ENCODE measurements around the gene ROS1.

Gene ROS1

GRCh38 chr6:117309069-117309468 lies 116.7 kb downstream of the ROS1 start:
- no peaks in the 10 kb centered on the region for H3K36me3 ChIP-seq (ENCODE audit: insufficient read depth, low read length)
- 0 out of 2 replicates have a peak, but pooled peaks cover 6% of the 10 kb centered on the region for H3K4me1 ChIP-seq (ENCODE audit: insufficient read depth, low read length)
- no peaks in the 10 kb centered on the region for H3K27me3 ChIP-seq (ENCODE audit: insufficient read depth, low read length)
- WGBS = 91% methylated on average over 3 of the region's 3 CpGs
- no peaks in the 10 kb centered on the region for H3K9me3 ChIP-seq (ENCODE audit: insufficient read depth, low read depth, low read length)
- H3K27ac ChIP-seq (ENCODE audit: low read depth, low read length) = no peak overlapping the region
- no peak overlapping the region for H3K4me3 ChIP-seq (ENCODE audit: low read length)
- H3K9ac ChIP-seq (ENCODE audit: low read depth, low read length) = no peak overlapping the region

- WGBS = 78% methylated on average over 3 of the region's 3 CpGs
These were observed 118.1 kb downstream of the ROS1 start for GRCh38 chr6:117307655-117308054.

GRCh38 chr6:117306227-117306790 lies 119.4 kb downstream of the ROS1 start:
- H3K27ac ChIP-seq (ENCODE audit: low read depth, low read length) = no peak overlapping the region
- no peak overlapping the region for H3K4me3 ChIP-seq (ENCODE audit: low read length)
- WGBS = 87% methylated on average over 2 of the region's 3 CpGs

More at GRCh38 chr6:117307655-117308054, 118.1 kb downstream of the ROS1 start:
- Histone ChIP-seq H3K9ac (ENCODE audit: low read depth, low read length) (no peak overlapping the region), H3K27me3 (ENCODE audit: insufficient read depth, low read length) (no peaks in the 10 kb centered on the region), H3K4me3 (ENCODE audit: low read length) (no peak overlapping the region), H3K4me1 (ENCODE audit: insufficient read depth, low read length) (0 out of 2 replicates have a peak, but pooled peaks cover 6% of the 10 kb centered on the region), H3K9me3 (ENCODE audit: insufficient read depth, low read depth, low read length) (no peaks in the 10 kb centered on the region), H3K27ac (ENCODE audit: low read depth, low read length) (no peak overlapping the region), H3K36me3 (ENCODE audit: insufficient read depth, low read length) (no peaks in the 10 kb centered on the region)

GRCh38 chr6:117304446-117304845 lies 121.3 kb downstream of the ROS1 start:
- Histone ChIP-seq H3K4me3 (ENCODE audit: low read length) (no peak overlapping the region), H3K36me3 (ENCODE audit: insufficient read depth, low read length) (no peaks in the 10 kb centered on the region), H3K9ac (ENCODE audit: low read depth, low read length) (no peak overlapping the region), H3K27me3 (ENCODE audit: insufficient read depth, low read length) (no peaks in the 10 kb centered on the region), H3K9me3 (ENCODE audit: insufficient read depth, low read depth, low read length) (no peaks in the 10 kb centered on the region), H3K4me1 (ENCODE audit: insufficient read depth, low read length) (no peaks in the 10 kb centered on the region), H3K27ac (ENCODE audit: low read depth, low read length) (no peak overlapping the region)
- WGBS = 97% methylated on average over 2 of the region's 2 CpGs

More at GRCh38 chr6:117306227-117306790, 119.4 kb downstream of the ROS1 start:
- Histone ChIP-seq H3K27me3 (ENCODE audit: insufficient read depth, low read length) (no peaks in the 10 kb centered on the region), H3K9ac (ENCODE audit: low read depth, low read length) (no peak overlapping the region), H3K36me3 (ENCODE audit: insufficient read depth, low read length) (no peaks in the 10 kb centered on the region), H3K4me1 (ENCODE audit: insufficient read depth, low read length) (no peaks in the 10 kb centered on the region), H3K9me3 (ENCODE audit: insufficient read depth, low read depth, low read length) (no peaks in the 10 kb centered on the region)

- no peak overlapping the region for H3K4me3 ChIP-seq (ENCODE audit: low read length)
- H3K4me1 ChIP-seq (ENCODE audit: insufficient read depth, low read length) = no peaks in the 10 kb centered on the region
- H3K27ac ChIP-seq (ENCODE audit: low read depth, low read length) = no peak overlapping the region
- H3K9me3 ChIP-seq (ENCODE audit: insufficient read depth, low read depth, low read length) = no peaks in the 10 kb centered on the region
- no peaks in the 10 kb centered on the region for H3K36me3 ChIP-seq (ENCODE audit: insufficient read depth, low read length)
- H3K27me3 ChIP-seq (ENCODE audit: insufficient read depth, low read length) = no peaks in the 10 kb centered on the region
- 86% methylated on average over 3 of the region's 3 CpGs for whole genome bisulfite sequencing
- H3K9ac ChIP-seq (ENCODE audit: low read depth, low read length) = no peak overlapping the region
These were observed 122.4 kb downstream of the ROS1 start for GRCh38 chr6:117303323-117303722.

GRCh38 chr6:117298941-117299340 lies 126.8 kb downstream of the ROS1 start:
- Histone ChIP-seq H3K9me3 (ENCODE audit: insufficient read depth, low read depth, low read length) (no peaks in the 10 kb centered on the region), H3K4me3 (ENCODE audit: low read length) (no peak overlapping the region), H3K4me1 (ENCODE audit: insufficient read depth, low read length) (no peaks in the 10 kb centered on the region), H3K27me3 (ENCODE audit: insufficient read depth, low read length) (no peaks in the 10 kb centered on the region), H3K36me3 (ENCODE audit: insufficient read depth, low read length) (no peaks in the 10 kb centered on the region), H3K27ac (ENCODE audit: low read depth, low read length) (no peak overlapping the region), H3K9ac (ENCODE audit: low read depth, low read length) (no peak overlapping the region)
- 94% methylated on average over 3 of the region's 3 CpGs for WGBS

GRCh38 chr6:117290173-117290846 lies 135.4 kb downstream of the ROS1 start:
- Histone ChIP-seq H3K27ac (ENCODE audit: low read depth, low read length) (no peak overlapping the region), H3K36me3 (ENCODE audit: insufficient read depth, low read length) (no peaks in the 10 kb centered on the region), H3K4me1 (ENCODE audit: insufficient read depth, low read length) (no peaks in the 10 kb centered on the region), H3K27me3 (ENCODE audit: insufficient read depth, low read length) (no peaks in the 10 kb centered on the region), H3K9ac (ENCODE audit: low read depth, low read length) (no peak overlapping the region), H3K9me3 (ENCODE audit: insufficient read depth, low read depth, low read length) (no peaks in the 10 kb centered on the region), H3K4me3 (ENCODE audit: low read length) (no peak overlapping the region)
- WGBS = 94% methylated on average over 3 of the region's 3 CpGs

- Histone ChIP-seq H3K9ac (ENCODE audit: low read depth, low read length) (no peak overlapping the region), H3K27me3 (ENCODE audit: insufficient read depth, low read length) (no peaks in the 10 kb centered on the region), H3K4me3 (ENCODE audit: low read length) (no peak overlapping the region), H3K27ac (ENCODE audit: low read depth, low read length) (no peak overlapping the region), H3K36me3 (ENCODE audit: insufficient read depth, low read length) (no peaks in the 10 kb centered on the region), H3K9me3 (ENCODE audit: insufficient read depth, low read depth, low read length) (no peaks in the 10 kb centered on the region), H3K4me1 (ENCODE audit: insufficient read depth, low read length) (no peaks in the 10 kb centered on the region)
- 94% methylated on average over 3 of the region's 3 CpGs for WGBS
These were observed 137.5 kb downstream of the ROS1 start for GRCh38 chr6:117288083-117288715.

- H3K27me3 ChIP-seq (ENCODE audit: insufficient read depth, low read length) = 0 out of 2 replicates have a peak, but pooled peaks cover 6% of the 10 kb centered on the region
- no peaks in the 10 kb centered on the region for H3K4me1 ChIP-seq (ENCODE audit: insufficient read depth, low read length)
- H3K9me3 ChIP-seq (ENCODE audit: insufficient read depth, low read depth, low read length) = no peaks in the 10 kb centered on the region
- H3K36me3 ChIP-seq (ENCODE audit: insufficient read depth, low read length) = no peaks in the 10 kb centered on the region
- 92% methylated on average over 2 of the region's 3 CpGs for WGBS
- H3K27ac ChIP-seq (ENCODE audit: low read depth, low read length) = no peak overlapping the region
- H3K9ac ChIP-seq (ENCODE audit: low read depth, low read length) = no peak overlapping the region
- no peak overlapping the region for H3K4me3 ChIP-seq (ENCODE audit: low read length)
These were observed 144.8 kb downstream of the ROS1 start for GRCh38 chr6:117280922-117281321.

GRCh38 chr6:117276778-117277316 lies 148.9 kb downstream of the ROS1 start:
- WGBS = 92% methylated on average over 10 of the region's 10 CpGs
- H3K9me3 ChIP-seq (ENCODE audit: insufficient read depth, low read depth, low read length) = no peaks in the 10 kb centered on the region
- H3K27ac ChIP-seq (ENCODE audit: low read depth, low read length) = no peak overlapping the region
- peaks cover 2% of the 10 kb centered on the region; the same call in 1 of the 2 replicates for H3K4me1 ChIP-seq (ENCODE audit: insufficient read depth, low read length)
- H3K36me3 ChIP-seq (ENCODE audit: insufficient read depth, low read length) = no peaks in the 10 kb centered on the region
- peaks cover 47% of the 10 kb centered on the region for H3K27me3 ChIP-seq (ENCODE audit: insufficient read depth, low read length)
- H3K9ac ChIP-seq (ENCODE audit: low read depth, low read length) = no peak overlapping the region
- no peak overlapping the region for H3K4me3 ChIP-seq (ENCODE audit: low read length)

- H3K4me3 ChIP-seq (ENCODE audit: low read length) = no peak overlapping the region
- 90% methylated on average over 5 of the region's 5 CpGs for WGBS
- peaks cover 58% of the 10 kb centered on the region for H3K27me3 ChIP-seq (ENCODE audit: insufficient read depth, low read length)
- peaks cover 9% of the 10 kb centered on the region for H3K4me1 ChIP-seq (ENCODE audit: insufficient read depth, low read length)
- no peak overlapping the region for H3K9ac ChIP-seq (ENCODE audit: low read depth, low read length)
- H3K9me3 ChIP-seq (ENCODE audit: insufficient read depth, low read depth, low read length) = no peaks in the 10 kb centered on the region
- H3K36me3 ChIP-seq (ENCODE audit: insufficient read depth, low read length) = no peaks in the 10 kb centered on the region
- H3K27ac ChIP-seq (ENCODE audit: low read depth, low read length) = no peak overlapping the region
These were observed 150.0 kb downstream of the ROS1 start for GRCh38 chr6:117275711-117276110.
